ENCODE results near the gene CDH23. TPM values are rescaled to one million over a fixed set of nuclear protein-coding genes. Genes with fewer than 3 reads are reported as not detected.
A peak's percentile ranks its signal among the peaks of the same experiment; 100 is the strongest.

The CDH23 gene
- total RNA-seq, 1 donor from 2014 or later = not detected

DNA sequence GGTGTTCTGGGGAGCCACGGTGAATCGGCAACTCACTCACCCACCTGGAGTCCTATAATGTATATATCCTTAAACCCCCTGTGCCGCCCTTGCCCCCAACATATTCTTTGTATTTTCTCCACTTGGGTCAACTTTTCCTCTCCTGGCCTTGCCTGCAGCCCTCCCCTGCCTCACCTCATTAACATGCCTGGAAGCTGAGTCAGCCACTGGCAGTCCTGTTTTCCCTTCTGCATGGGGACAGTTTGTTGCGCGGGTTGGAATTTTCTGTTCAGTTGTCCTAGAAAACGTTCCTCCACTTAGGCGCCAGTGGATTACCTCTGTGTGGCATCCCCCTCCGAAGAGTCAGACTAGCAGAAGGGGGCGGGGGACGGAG lies 225.4 kb downstream of the CDH23 start:
- DNase-seq (ENCODE audit: low read depth) (peak; percentile 17), FAIRE-seq (no peak)
- TF ChIP-seq, protein P1, sequence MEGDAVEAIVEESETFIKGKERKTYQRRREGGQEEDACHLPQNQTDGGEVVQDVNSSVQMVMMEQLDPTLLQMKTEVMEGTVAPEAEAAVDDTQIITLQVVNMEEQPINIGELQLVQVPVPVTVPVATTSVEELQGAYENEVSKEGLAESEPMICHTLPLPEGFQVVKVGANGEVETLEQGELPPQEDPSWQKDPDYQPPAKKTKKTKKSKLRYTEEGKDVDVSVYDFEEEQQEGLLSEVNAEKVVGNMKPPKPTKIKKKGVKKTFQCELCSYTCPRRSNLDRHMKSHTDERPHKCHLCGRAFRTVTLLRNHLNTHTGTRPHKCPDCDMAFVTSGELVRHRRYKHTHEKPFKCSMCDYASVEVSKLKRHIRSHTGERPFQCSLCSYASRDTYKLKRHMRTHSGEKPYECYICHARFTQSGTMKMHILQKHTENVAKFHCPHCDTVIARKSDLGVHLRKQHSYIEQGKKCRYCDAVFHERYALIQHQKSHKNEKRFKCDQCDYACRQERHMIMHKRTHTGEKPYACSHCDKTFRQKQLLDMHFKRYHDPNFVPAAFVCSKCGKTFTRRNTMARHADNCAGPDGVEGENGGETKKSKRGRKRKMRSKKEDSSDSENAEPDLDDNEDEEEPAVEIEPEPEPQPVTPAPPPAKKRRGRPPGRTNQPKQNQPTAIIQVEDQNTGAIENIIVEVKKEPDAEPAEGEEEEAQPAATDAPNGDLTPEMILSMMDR (IDR thresholded peaks at IDR 0.05; ENCODE audit: insufficient read depth, low read length, severe bottlenecking) = no peak
- Histone ChIP-seq H3K4me3 (ENCODE audit: low read depth, low read length) (no peak overlapping the region), H3K27me3 (ENCODE audit: control insufficient read depth, insufficient read depth, low read length) (peaks cover 8% of the 10 kb centered on the region), H3K36me3 (ENCODE audit: control insufficient read depth, insufficient read depth, low read length) (no peaks in the 10 kb centered on the region)

- Histone ChIP-seq H3K27me3 (ENCODE audit: control insufficient read depth, insufficient read depth, low read length) (peaks cover 8% of the 10 kb centered on the region), H3K4me3 (ENCODE audit: low read depth, low read length) (no peak overlapping the region), H3K36me3 (ENCODE audit: control insufficient read depth, insufficient read depth, low read length) (no peaks in the 10 kb centered on the region)
- TF ChIP-seq, protein P1 (IDR thresholded peaks at IDR 0.05; ENCODE audit: insufficient read depth, low read length, severe bottlenecking) = no peak
- DNase-seq (ENCODE audit: low read depth) (no peak), FAIRE-seq (no peak)
Measured at GRCh38 chr10:71622616-71623015, 225.9 kb downstream of the CDH23 start.

- Histone ChIP-seq H3K36me3 (ENCODE audit: control insufficient read depth, insufficient read depth, low read length) (no peaks in the 10 kb centered on the region), H3K27me3 (ENCODE audit: control insufficient read depth, insufficient read depth, low read length) (peaks cover 8% of the 10 kb centered on the region), H3K4me3 (ENCODE audit: low read depth, low read length) (no peak overlapping the region)
- DNase-seq (ENCODE audit: low read depth) (peak; percentile 8), FAIRE-seq (no peak)
- TF ChIP-seq, protein P1 (IDR thresholded peaks at IDR 0.05; ENCODE audit: insufficient read depth, low read length, severe bottlenecking) = no peak
Measured at GRCh38 chr10:71623098-71623985, 226.6 kb downstream of the CDH23 start.

GRCh38 chr10:71623986-71624291 lies 227.2 kb downstream of the CDH23 start:
- DNase-seq (ENCODE audit: low read depth) (no peak), FAIRE-seq (no peak)
- TF ChIP-seq, protein P1 (IDR thresholded peaks at IDR 0.05; ENCODE audit: insufficient read depth, low read length, severe bottlenecking) = no peak
- Histone ChIP-seq H3K27me3 (ENCODE audit: control insufficient read depth, insufficient read depth, low read length) (peaks cover 8% of the 10 kb centered on the region), H3K36me3 (ENCODE audit: control insufficient read depth, insufficient read depth, low read length) (no peaks in the 10 kb centered on the region), H3K4me3 (ENCODE audit: low read depth, low read length) (no peak overlapping the region)

DNA sequence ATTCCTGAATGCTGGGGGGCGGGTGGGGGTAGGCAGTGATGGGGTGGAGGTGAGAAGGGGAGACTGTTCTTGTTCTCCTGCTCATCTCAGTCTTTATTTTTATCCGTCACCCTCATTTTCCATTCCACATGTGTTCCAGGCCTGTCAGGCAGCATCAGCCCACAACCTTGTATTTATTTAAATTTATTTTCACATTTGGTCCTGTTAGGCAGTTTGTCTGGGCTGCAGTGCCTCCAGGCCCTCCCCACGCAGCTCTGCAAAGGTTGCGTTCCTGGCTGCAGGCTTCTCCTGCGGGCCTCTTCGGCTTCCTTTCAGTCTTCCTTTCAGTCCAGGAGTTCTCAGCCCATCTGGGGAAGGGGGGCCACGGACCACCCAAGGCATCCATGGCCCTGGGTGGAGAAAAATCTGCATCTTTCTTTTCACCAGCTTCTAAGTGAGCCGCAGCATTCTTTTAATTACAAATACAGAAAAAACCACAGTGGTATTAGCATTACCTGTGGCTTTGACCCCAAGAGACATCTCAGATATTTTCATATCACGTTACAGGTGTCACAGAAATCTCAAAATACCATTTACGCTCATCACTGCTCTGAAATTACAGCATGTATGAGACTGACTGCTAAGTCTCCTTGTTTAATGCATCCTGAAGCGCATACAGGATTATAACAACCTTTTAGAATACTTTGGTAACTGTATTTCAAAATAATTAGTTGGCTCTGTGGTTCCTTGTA lies 228.9 kb downstream of the CDH23 start:
- no peak for DNase-seq (ENCODE audit: low read depth)
- Histone ChIP-seq H3K36me3 (ENCODE audit: control insufficient read depth, insufficient read depth, low read length) (no peaks in the 10 kb centered on the region), H3K4me3 (ENCODE audit: low read depth, low read length) (no peak overlapping the region), H3K27me3 (ENCODE audit: control insufficient read depth, insufficient read depth, low read length) (peaks cover 8% of the 10 kb centered on the region)
- TF ChIP-seq, protein P1 (IDR thresholded peaks at IDR 0.05; ENCODE audit: insufficient read depth, low read length, severe bottlenecking) = no peak
- FAIRE-seq = no peak
